HG03095 (cell line): ENCODE data around the gene NDFIP1.

Experiments used
- ATAC-seq: cut with Tn5 transposase; IDR thresholded peaks from one replicate; pipeline ENCODE4 v1.9.1; 2021; ENCODE audit warnings: moderate library complexity; ENCODE audit not compliant: unreplicated experiment

The NDFIP1 gene

DNA sequence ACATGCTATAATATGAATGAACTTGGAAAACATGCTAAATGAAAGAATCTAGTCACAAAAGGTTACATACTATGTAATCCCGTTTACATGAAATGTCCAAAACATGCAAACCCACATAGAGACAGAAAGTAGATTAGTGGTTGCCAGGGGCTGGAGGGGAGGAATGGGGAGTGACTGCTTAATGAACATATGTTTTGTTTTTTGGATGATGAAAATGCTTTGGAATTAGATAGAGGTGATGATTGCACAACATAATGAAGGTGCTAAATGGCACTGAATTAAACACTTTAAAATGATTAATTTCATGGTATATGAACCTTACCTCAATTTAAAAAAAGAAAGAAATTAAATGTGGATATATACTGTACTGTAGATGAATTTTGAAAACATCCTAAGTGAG lies 17.6 kb upstream of the NDFIP1 start:
- no peak for ATAC-seq

DNA sequence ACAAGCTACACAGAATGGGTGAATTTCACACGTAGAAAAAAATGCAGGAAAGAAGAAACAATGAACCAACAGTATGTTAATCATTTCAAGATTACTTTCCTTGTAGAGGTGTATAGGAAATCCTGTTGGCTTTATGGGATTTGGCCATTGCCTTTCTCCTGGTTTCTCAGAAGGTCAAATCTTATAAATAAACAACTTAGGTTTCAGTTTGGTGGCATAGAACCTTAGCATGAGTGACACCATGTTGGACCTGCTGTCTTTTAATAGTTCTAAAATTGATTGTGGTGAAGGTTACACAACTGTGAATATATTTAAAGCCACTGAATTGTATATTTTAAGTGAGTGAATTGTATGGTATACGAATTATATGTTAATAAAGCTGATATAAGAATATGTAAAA lies 16.7 kb upstream of the NDFIP1 start:
- ATAC-seq: no peak

DNA sequence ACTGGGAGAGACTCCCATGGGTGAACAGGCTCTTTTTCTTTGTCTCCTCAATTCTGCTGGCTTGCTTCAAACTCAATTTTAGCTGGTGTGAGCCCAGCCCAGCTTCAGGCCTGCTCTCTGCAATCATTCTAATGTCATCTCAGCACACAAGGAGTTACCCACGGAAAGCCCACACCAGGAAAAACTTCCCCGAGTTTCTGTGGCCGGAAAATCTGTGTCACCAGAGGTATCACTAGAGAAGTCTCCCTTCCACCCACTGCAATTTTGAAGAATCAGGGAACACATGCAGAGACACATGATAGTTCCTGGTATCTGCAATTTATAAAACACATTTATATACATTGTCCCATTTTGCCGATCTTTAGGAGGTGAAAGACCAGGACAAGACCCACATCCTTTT lies 13.5 kb upstream of the NDFIP1 start:
- ATAC-seq: no peak

DNA sequence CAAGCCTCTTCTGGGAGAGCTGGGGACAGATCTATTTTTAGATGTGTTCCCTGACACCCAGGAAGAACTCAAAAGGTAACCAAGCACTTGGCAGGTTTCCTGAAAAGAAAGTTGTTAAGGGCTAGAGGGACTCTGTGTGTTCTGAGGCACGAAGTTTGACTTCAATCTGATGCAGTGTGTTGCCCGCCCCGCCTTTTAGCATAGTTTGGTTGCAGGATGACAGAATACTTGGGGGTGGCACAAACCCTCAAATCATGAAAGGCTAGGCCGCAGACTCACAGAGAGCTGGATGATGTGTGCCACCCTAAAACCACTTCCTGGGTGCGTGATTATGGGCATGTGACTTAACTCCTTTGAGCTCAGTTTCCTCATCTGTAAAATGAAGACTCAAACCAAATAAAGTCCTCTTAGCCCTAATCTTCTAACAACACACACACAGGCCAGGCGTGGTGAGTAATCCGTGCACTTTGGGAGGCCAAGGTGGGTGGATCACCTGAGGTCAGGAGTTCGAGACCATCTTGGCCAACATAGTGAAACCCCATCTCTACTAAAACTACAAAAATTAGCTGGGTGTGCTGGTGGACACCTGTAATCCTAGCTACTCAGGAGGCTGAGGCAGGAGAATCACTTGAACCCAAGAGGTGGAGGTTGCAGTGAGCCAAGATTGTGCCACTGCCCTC lies 12.8 kb upstream of the NDFIP1 start:
- no peak for ATAC-seq

DNA sequence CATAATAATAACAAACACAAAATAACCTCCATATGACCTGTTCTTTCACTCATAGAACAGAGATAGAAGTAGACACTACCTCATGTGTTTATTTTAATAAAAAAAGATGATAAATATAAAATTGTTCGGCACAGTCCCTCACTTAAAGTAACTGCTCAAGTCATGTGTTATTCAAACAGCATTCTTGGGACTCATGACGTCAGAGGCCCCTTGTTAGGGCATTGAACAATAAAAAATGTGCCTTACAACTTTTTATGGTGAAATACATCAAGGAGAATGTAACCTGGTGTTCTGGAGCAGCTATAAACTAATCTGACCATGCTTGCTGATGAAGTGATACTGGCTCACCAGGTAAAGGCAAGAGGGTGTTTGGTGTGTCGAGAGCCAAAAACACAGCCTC lies 12.2 kb upstream of the NDFIP1 start:
- ATAC-seq: no peak

DNA sequence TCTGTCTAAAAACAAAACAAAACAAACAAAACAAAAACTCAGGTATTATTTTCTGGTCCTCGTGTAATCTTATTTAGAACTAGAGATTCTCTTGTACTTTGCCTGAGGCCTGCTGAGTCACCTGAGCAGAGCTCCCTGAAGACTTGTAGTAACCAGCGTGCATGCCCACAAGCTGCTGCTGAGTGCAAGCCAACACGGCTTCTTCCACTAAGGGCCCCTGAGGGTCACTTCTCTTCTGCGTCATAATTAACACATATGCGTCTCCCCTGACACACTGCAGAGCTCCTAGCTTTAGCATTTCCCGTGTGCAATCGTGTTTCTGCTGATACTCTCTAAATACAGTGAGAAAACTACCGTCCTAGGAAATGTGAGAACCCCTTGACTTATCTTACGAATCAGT lies 10.9 kb upstream of the NDFIP1 start:
- no peak for ATAC-seq

DNA sequence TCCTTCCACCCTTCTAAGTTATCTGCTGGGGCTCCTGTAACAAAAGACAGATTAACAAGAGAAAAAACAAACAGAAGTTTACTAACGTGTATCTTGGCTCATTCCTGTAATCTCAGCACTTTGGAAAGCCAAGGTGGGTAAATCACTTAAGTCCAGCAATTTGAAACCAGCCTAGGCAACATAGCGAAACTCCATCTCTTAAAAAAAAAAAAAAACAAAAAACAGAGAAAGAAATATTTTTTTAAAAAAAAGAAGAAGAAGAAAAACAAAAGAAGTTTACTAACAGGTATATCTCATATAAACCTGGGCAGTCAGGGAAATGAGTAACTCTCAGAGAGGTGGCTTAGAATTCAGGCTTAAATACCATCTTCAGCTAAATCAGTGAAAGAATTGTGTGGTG lies 10.3 kb upstream of the NDFIP1 start:
- no peak for ATAC-seq

DNA sequence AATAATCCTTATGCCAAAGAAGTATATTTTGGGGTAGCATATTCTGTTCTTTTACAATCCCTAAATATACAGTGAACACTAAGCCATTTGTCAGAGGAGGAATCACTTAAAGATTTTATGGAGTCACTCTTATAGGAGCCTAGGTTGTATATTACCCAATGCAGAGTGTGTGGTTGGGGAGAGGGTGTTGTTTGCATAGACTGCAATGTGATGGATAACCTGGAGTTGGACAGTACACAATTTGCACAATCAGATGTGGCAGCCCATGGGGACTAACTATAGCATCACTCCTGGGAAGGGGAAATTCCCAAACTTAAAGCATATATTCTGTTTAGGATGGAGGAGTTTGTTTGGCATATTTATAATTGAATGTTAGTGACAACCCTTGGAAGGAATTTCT lies 9.6 kb upstream of the NDFIP1 start:
- no peak for ATAC-seq

DNA sequence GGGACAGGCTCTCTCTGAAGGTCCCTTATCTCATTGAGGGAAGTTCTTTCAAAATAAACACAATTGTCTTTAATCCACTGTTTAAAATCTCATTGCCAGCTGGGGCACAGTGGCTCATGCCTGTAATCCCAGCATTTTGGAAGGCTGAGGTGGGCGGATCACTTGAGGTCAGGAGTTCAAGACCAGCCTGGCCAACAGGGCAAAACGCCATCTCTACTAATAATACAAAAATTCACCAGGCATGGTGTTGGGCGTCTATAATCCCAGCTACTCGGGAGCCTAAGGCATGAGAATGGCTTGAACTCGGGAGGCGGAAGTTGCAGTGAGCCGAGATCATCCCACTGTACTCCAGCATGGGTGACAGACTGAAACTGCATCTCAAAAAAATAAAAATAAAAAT lies 8.3 kb upstream of the NDFIP1 start:
- no peak for ATAC-seq

DNA sequence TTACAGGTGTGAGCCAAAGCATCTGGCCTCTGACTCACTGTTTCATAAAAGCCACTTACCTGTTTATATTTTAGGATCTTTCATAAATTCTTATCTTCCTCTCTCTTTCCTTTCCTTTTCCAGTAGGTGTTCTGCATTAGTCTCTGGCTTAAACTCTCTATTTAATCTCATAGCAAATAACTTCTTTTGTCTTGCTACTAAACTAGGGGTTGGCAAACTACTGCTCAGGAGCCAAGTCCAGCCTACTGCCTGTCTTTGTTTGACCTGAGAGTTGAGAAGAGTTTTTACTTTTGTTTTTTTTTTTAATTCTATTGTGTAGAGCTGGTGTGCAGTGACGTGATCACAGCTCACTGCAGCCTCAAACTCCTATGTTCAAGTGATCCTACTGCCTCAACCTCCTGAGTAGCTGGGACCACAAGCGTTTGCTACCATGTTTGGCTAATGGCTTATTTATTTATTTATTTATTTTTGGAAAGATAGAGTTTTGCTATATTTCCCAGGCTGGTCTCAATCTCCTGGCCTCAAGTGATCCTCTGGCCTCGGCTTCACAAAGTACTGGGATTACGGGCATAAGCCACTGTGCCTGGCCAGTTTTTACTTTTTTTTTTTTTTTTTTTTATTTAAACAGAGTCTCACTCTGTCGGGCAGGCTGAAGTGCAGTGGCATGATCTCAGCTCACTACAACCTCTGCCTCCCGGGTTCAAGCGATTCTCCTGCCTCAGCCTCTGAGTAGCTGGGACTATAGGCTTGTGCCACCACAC lies 5.4 kb upstream of the NDFIP1 start:
- ATAC-seq: no peak

DNA sequence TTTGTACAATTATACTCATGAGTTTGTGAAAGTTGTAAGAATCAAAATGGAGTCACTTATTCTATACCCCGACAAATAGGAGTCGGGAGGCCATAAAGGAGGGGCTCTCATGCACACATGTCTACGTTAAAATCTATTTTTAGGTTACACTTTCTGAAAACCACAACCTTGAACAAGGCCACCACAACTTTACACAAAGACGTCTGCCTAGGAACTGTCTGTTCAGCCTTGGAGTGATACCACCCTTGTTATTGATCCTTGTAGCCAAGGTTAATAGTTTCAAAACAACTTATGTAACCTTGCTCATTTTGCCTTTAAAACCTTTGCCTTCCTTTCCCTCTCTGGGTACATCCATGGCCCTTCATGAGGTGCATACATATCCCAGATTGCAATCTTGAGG lies 4.1 kb upstream of the NDFIP1 start:
- ATAC-seq: no peak

DNA sequence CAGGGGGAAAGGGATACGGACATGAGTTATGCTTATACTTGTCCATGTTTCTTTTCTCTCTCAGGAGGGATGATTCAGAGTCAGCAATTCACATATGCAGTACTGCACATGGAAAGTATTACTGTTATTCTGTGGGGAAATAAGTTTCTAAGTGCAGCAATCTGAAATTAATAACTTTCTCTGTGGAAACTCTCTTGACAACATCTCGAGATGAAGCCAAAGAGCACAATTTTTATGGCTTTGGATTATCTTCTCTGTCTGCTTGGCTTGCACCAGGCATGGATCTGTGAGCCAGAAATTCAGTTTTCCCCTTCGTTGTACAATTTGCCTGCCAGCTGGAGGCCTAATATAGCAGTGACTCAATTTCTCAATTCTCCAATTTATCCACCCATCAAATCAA lies 2.5 kb upstream of the NDFIP1 start:
- ATAC-seq: no peak

DNA sequence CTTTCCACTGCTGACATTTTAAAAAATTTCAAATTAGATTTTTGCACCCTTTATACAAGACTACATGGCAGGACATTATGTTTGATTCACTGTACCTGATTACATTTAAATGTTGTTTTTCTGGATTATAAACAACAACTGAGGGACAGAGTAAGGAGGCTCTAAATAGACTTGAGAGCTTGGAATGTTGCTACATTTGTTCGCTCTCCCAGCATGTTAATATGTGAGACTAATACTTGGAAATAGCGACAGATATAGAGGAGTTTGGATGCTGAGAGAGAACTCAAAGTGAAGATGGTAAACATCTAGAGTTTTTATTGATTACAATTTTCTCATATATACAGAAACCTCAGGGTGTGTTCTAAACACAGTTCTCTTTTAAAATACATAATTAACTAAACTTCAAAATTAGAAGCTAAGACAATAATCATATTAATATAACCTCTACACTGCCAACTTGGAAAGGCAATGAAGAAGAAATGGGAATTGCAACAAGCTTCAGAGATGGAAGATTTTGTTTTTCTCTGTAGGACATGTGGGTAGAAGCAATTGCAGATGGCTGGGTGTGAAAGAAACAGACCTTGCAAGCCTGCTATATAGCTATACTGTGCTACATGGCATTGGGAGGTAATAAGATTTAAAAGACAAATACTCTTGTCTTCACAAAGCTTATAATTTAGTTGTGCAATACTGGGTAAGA lies 1.4 kb upstream of the NDFIP1 start:
- no peak for ATAC-seq

DNA sequence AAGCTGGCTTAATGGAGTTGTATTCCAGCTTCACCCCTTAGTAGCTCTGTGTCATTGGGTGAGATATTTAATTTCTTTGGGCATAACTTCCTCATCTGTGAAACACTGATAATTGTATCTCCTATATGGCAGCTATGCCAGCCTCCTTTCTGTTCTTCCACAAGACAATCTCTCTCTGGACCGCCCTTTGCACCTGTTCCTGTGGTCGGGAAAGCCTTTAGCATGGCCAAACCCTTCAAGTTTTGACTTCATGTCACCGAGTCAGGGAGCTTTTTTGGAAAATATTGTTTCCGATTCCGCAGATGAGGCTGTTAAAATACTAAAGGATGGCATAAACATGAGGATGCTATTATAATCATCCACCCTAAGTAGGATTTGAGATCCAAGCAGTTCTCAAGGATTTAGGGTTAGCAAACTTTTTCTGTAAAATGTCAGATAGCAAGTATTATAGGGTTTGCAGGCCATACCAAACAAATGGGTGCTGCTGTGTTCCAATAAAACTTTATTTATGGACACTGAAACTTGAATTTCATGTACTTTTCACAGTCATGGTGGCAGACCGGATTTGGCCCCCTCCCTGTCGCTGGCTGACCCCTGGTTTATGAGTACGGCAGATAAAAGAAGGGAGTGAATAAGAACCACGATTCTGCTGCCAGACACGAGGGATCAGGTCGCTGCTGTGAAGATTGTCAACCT lies 695 bp upstream of the NDFIP1 start:
- ATAC-seq: no peak

DNA sequence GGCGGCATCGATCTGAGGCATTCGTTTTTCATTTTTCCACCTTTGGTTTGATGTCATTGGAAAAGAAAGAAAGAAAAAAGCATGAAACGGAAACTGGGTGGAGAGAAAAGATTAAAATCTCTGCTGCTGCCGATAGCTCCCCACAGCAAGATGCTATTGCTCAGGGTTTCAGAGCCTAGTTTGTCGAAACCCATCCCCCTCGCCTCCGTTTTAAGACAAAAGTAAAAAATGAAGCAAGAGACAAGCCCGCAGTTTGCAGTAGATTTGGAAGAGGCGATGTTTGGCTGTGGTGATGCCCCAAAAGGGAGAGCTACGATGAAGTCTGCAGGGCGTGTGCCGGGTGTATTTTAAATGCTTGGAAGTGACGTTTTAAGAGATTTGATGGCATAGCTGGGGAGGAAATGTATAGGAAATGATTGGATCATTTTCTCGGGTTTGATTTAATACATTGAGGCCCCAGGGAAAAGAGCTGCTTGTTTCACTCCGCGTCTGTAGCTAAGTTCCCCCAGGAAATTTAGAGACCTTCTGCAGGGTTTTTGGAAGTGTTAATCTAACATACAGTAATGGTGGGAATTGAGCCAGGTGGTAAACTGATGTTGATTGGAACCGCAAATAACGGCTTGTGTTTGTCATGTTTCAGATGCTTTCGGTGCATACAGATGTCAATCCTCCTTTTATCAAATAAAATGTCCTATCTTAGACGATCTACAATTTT lies 909 bp downstream of the NDFIP1 start:
- no peak for ATAC-seq

DNA sequence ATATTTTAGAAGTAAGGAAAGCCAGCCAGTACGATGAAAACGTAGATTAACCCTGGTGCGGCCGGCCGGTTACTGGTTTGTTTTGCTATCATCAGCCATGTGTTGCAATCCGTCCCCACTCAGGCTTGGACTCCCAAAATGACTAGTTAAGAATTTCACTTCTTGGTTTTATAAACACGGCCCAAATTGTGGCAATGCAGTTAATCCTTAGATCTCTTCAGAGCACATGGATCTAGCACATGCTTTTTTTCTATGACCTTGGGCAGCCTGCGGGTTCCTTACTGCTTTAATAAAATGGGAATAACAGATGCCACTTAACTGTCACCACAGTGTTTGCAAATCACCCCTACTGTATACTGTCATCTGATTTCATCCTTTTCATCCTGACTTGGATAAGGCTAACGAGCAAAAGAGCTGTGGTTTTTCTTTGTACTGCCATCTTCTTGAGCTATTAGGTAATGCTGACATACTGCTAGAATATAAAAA lies 1.5 kb downstream of the NDFIP1 start:
- no peak for ATAC-seq

DNA sequence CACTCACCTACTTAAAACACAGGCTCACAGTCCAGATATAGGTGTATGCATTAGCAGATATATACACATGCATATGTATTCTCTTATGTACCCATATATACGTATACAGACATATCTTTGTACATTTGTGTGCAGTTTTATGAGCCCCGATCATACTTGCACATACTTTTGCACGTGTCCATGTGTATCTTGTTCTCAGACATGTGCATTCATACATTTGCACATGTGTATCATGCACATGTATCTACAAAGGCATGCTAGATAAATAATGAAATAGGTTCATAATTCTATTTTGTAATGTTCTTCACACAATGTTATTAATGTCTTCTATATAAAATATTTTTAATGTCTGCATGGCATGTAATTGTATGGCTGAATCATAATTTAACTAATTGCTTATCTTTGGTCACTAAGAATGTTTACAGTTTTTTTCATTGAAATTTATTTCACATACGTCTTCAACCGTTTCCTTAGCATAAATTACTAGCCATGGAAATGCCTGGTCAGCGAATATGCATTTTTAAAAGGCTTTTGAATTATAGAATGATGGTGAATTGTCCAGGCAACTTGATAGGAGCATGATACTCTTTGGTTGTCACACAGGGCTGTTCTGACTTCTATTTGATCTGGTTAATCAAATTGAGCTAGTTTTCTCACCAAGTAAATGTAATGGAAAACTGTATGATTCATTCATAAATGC lies 2.6 kb downstream of the NDFIP1 start:
- ATAC-seq: no peak

DNA sequence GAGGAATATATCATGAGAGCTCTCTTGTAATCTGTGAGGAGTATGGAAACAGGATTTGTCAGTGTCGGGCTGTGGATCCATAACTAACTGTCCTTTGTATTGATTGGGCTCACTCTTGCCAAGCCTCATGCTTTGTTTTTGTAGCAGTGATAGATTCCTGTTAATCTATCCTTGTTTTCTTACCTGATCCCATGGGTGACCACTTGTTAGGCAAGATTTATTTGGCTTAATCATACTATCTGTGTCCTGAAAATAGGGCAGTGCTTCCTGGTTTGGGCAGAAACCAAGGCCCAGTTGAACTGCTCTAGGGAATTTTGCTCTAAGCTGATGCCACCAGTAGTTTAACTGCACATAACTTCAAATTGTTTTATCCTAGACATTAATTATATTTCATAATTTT lies 6.1 kb downstream of the NDFIP1 start:
- no peak for ATAC-seq

DNA sequence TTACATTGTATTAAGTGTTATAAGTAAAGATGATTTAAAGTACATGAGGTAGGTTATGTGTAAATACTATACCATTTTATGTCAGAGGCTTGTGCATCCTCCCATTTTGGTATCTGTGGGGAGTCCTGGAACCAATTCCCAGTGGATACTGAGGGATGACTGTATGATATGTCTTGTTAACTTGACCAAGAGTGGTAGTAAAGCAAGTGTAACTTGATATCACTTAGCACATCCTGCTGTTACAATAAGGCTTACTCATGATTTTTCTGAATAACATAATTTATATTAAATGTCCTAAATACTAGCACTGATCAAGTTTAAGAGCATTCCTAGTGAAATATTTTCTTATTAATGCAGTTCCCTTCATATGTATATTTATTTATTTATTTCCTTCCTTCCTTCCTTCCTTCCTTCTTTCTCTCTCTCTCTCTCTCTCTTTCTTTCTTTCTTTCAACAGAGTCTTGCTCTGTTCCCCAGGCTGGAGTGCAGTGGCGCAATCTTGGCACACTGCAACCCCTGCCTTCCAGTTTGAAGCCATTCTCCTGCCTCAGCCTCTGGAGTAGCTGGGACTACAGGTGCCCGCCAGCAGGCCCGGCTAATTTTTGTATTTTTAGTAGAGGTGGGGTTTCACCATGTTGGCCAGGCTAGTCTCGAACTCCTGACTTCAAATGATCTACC lies 7.5 kb downstream of the NDFIP1 start:
- ATAC-seq: no peak
